ENCODE measurements around the gene RHBDL1.

RHBDL1 gene

GRCh38 chr16:695355-696089 lies 20.1 kb downstream of the RHBDL1 start:
- DNase-seq (ENCODE audit: low read depth): no peak
- no peak overlapping the region for H3K4me3 ChIP-seq (ENCODE audit: low read depth, low read length)
- no peak for TF ChIP-seq POLR2A (IDR thresholded peaks at IDR 0.05; ENCODE audit: extremely low read depth, insufficient read length)
- no peak for TF ChIP-seq MAX (IDR thresholded peaks at IDR 0.05; ENCODE audit: low read depth, low read length)
- no peak for TF ChIP-seq MYC (IDR thresholded peaks at IDR 0.05; ENCODE audit: low read depth, low read length)
- TF ChIP-seq CTCF (IDR thresholded peaks at IDR 0.05; ENCODE audit: low read depth, low read length): no peak

- TF ChIP-seq MAX (IDR thresholded peaks at IDR 0.05; ENCODE audit: low read depth, low read length) (no peak), MYC (IDR thresholded peaks at IDR 0.05; ENCODE audit: low read depth, low read length) (no peak), CTCF (IDR thresholded peaks at IDR 0.05; ENCODE audit: low read depth, low read length) (no peak), POLR2A (IDR thresholded peaks at IDR 0.05; ENCODE audit: extremely low read depth, insufficient read length) (no peak)
- H3K4me3 ChIP-seq (ENCODE audit: low read depth, low read length): no peak overlapping the region
Measured at GRCh38 chr16:698911-699671, 23.6 kb downstream of the RHBDL1 start.

GRCh38 chr16:700684-701584 lies 25.5 kb downstream of the RHBDL1 start:
- TF ChIP-seq MYC (IDR thresholded peaks at IDR 0.05; ENCODE audit: low read depth, low read length) (no peak), CTCF (IDR thresholded peaks at IDR 0.05; ENCODE audit: low read depth, low read length) (no peak), MAX (IDR thresholded peaks at IDR 0.05; ENCODE audit: low read depth, low read length) (no peak), POLR2A (IDR thresholded peaks at IDR 0.05; ENCODE audit: extremely low read depth, insufficient read length) (no peak)
- no peak overlapping the region for H3K4me3 ChIP-seq (ENCODE audit: low read depth, low read length)
- no peak for DNase-seq (ENCODE audit: low read depth)

More at GRCh38 chr16:698911-699671, 23.6 kb downstream of the RHBDL1 start:
- no peak for DNase-seq (ENCODE audit: low read depth)

- TF ChIP-seq MAX (IDR thresholded peaks at IDR 0.05; ENCODE audit: low read depth, low read length) (no peak), CTCF (IDR thresholded peaks at IDR 0.05; ENCODE audit: low read depth, low read length) (no peak), MYC (IDR thresholded peaks at IDR 0.05; ENCODE audit: low read depth, low read length) (no peak), POLR2A (IDR thresholded peaks at IDR 0.05; ENCODE audit: extremely low read depth, insufficient read length) (no peak)
- H3K4me3 ChIP-seq (ENCODE audit: low read depth, low read length): no peak overlapping the region
- DNase-seq (ENCODE audit: low read depth): no peak
Measured at GRCh38 chr16:702341-702740, 26.9 kb downstream of the RHBDL1 start.

- H3K4me3 ChIP-seq (ENCODE audit: low read depth, low read length): no peak overlapping the region
- DNase-seq (ENCODE audit: low read depth): no peak
- no peak for TF ChIP-seq POLR2A (IDR thresholded peaks at IDR 0.05; ENCODE audit: extremely low read depth, insufficient read length)
- TF ChIP-seq CTCF (IDR thresholded peaks at IDR 0.05; ENCODE audit: low read depth, low read length): peak; percentile 0
Measured at GRCh38 chr16:703406-703805, 27.9 kb downstream of the RHBDL1 start.
